ENCODE results near the gene MAP2K7. TPM values are rescaled to one million over a fixed set of nuclear protein-coding genes. Genes with fewer than 3 reads are reported as not detected.
A peak's percentile ranks its signal among the peaks of the same experiment; 100 is the strongest.

Gene MAP2K7
- total RNA-seq, 1 donor from 2014 or later = 55.6 TPM

DNA sequence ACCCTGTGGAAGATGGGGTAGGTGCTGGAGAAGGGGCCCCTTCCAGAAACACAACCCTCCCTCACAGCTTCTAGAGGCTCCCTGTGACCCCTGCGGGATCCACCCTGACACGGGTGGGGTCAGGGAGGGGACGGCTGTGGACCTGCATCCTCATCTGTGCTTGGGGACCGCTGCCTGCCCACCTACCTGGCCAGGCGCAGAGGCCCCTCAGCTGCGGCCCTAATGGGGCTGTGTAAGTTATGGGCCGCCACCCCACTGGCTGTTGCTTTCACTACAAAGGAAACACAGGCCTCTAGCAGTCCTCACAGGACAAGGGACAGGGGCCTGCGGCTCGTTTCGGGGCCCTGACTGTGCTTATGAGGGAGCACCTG lies 29.2 kb downstream of the MAP2K7 start:
- Mint-ChIP-seq H3K4me1 (peaks cover 17% of the 10 kb centered on the region), H3K27ac (no peak overlapping the region), H3K4me3 (no peak overlapping the region), H3K27me3 (ENCODE audit: low read depth) (no peaks in the 10 kb centered on the region), H3K9me3 (no peaks in the 10 kb centered on the region), H3K36me3 (peaks cover 6% of the 10 kb centered on the region)
- DNase-seq (ENCODE audit: low spot score in 2 of 2, unreplicated experiment in 2 of 2) = no peak
- TF ChIP-seq, protein P1, sequence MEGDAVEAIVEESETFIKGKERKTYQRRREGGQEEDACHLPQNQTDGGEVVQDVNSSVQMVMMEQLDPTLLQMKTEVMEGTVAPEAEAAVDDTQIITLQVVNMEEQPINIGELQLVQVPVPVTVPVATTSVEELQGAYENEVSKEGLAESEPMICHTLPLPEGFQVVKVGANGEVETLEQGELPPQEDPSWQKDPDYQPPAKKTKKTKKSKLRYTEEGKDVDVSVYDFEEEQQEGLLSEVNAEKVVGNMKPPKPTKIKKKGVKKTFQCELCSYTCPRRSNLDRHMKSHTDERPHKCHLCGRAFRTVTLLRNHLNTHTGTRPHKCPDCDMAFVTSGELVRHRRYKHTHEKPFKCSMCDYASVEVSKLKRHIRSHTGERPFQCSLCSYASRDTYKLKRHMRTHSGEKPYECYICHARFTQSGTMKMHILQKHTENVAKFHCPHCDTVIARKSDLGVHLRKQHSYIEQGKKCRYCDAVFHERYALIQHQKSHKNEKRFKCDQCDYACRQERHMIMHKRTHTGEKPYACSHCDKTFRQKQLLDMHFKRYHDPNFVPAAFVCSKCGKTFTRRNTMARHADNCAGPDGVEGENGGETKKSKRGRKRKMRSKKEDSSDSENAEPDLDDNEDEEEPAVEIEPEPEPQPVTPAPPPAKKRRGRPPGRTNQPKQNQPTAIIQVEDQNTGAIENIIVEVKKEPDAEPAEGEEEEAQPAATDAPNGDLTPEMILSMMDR (IDR thresholded peaks at IDR 0.05; ENCODE audit: unreplicated experiment) = no peak

DNA sequence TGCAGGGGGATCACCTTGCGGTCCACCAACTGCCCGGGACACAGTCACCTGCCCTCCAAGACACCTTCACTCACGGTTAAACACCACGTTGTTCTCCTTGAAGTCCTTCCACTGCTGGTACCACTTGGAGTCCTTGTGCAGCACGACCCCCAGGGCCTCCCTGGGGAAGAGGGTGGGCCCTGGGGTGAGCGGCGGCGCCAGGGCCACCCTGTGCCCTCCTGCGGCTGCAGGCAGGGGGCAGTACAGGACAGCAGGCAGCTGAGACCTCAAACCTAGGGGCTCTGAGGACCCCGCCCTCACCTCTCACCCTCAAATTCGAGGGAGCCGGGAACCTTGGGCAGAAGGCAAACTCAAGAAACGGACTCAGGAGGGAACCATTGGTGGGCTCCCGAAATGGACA lies 29.7 kb downstream of the MAP2K7 start:
- Mint-ChIP-seq H3K9me3 (no peaks in the 10 kb centered on the region), H3K36me3 (peaks cover 6% of the 10 kb centered on the region), H3K27ac (no peak overlapping the region), H3K4me3 (no peak overlapping the region), H3K27me3 (ENCODE audit: low read depth) (no peaks in the 10 kb centered on the region), H3K4me1 (peaks cover 12% of the 10 kb centered on the region)
- DNase-seq (ENCODE audit: low spot score in 2 of 2, unreplicated experiment in 2 of 2) = no peak
- TF ChIP-seq, protein P1 (IDR thresholded peaks at IDR 0.05; ENCODE audit: unreplicated experiment) = peak; percentile 20

DNA sequence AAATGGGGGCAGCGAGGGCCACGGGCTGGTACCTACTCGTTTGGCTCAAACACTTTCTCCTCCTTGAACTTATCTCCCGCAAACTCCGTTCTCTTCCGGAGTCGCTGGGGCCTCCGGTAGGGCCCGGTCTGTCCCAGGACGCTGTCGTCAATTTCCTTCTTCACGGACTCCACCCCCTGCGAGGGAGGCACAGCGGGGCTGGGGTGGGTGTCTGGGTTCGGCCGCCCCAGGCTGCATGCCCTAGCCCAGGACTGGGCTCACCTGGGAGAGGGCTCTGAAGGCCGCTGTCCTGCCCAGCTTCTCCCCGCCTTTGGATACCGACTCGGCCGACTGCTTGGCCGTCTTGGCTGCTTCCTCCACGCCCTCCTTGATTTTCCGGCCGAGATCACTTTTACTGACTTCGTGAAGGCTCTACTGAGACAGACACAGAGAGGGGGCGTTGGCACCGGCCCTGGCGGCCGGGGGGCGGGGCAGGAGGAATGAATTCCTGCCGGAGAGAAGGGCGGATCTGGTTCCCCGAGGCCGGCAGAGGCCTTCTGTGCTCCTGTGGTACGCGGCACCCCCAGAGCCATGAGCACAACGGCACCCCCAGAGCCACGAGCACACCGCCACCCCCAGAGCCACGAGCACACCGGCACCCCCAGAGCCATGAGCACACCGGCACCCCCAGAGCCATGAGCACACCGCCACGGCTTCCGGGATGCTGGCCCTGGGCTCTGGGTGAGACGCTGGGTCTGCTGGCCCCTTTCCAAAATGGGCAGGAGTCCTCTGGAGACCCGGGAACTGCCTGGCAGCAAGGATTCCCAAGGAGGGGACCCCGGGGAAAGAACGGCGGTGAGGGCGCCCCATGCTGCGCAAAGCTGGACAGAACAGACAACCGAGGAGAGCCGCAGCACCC lies 30.4 kb downstream of the MAP2K7 start:
- peaks cover 9% of the 10 kb centered on the region for H3K36me3 Mint-ChIP-seq
- H3K27me3 Mint-ChIP-seq (ENCODE audit: low read depth) = no peaks in the 10 kb centered on the region
- no peak overlapping the region for H3K27ac Mint-ChIP-seq
- TF ChIP-seq, protein P1 (IDR thresholded peaks at IDR 0.05; ENCODE audit: unreplicated experiment) = no peak
- H3K9me3 Mint-ChIP-seq = no peaks in the 10 kb centered on the region
- peaks cover 6% of the 10 kb centered on the region for H3K4me1 Mint-ChIP-seq
- no peak for DNase-seq (ENCODE audit: low spot score in 2 of 2, unreplicated experiment in 2 of 2)
- H3K4me3 Mint-ChIP-seq = no peak overlapping the region

DNA sequence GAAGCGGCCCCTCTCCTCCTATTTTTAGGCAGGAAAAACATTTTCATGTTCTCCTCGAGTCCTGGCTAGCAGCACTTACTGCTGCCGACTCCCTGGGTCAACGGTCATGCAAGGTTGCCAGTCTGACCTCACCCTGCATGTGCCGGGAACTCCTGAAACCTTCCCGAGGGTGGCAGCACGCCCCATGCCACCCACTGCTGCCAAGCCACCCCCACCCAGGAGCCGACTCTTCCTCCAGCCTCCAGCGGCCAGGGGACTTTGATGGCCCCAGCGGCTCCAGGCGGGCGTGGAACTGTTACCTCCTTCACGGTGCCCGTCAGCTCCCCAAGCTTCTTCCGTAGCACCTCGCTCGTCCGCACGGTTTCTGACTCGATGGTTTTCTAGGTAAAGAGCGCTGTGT lies 31.1 kb downstream of the MAP2K7 start:
- H3K4me1 Mint-ChIP-seq = no peaks in the 10 kb centered on the region
- no peaks in the 10 kb centered on the region for H3K9me3 Mint-ChIP-seq
- no peak overlapping the region for H3K27ac Mint-ChIP-seq
- no peak overlapping the region for H3K4me3 Mint-ChIP-seq
- no peak for DNase-seq (ENCODE audit: low spot score in 2 of 2, unreplicated experiment in 2 of 2)
- peaks cover 9% of the 10 kb centered on the region for H3K36me3 Mint-ChIP-seq
- TF ChIP-seq, protein P1 (IDR thresholded peaks at IDR 0.05; ENCODE audit: unreplicated experiment) = no peak
- no peaks in the 10 kb centered on the region for H3K27me3 Mint-ChIP-seq (ENCODE audit: low read depth)

DNA sequence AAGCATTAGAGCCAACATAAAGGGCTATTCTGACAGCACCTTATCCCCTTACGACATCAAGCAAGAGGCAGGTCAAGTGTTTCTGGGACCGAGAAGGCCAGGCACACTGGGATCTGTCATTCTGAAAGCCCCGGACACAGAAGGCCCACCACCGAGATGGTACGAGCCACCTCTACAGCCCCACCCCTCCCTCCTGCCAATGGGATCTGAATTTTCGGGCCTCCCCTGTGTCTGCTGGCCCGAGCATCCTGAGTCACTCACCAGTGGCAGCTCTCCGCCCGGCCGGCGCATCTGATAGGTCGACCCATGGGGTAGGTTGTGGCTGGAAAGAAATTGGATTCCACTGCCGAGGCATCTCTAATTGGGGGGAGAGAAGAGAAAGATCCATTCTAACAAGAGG lies 37.2 kb downstream of the MAP2K7 start:
- Mint-ChIP-seq H3K4me1 (peaks cover 8% of the 10 kb centered on the region), H3K27ac (no peak overlapping the region), H3K4me3 (peak overlapping the region; percentile 39), H3K9me3 (no peaks in the 10 kb centered on the region), H3K27me3 (ENCODE audit: low read depth) (no peaks in the 10 kb centered on the region), H3K36me3 (peaks cover 14% of the 10 kb centered on the region)
- TF ChIP-seq, protein P1 (IDR thresholded peaks at IDR 0.05; ENCODE audit: unreplicated experiment) = no peak
- DNase-seq (ENCODE audit: low spot score in 2 of 2, unreplicated experiment in 2 of 2) = no peak

All from mesothelial cell of epicardium (in vitro differentiated cells).